Measurements from ENCODE around the gene ZNF385C.

Gene ZNF385C

DNA sequence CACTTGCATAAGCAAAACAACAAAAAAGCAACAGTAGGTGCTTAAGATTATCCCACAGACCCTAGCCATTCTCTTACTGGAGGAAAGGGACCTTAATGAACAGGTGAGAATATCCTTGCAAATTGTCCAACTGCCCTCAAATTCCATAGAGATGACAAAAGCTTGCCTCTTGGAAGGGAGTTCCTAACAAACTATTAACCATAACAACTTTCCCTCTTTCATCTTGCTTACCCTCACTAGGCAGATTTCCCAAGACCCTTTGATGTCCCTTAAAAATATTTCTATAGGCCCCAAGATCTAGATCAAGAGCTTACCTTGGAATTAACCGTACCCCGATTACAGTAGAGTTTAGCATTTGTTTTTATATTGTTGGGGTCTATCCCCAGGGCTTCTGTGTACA is 109.9 kb downstream of the ZNF385C start:
- no peak for DNase-seq (ENCODE audit: low read depth)

DNA sequence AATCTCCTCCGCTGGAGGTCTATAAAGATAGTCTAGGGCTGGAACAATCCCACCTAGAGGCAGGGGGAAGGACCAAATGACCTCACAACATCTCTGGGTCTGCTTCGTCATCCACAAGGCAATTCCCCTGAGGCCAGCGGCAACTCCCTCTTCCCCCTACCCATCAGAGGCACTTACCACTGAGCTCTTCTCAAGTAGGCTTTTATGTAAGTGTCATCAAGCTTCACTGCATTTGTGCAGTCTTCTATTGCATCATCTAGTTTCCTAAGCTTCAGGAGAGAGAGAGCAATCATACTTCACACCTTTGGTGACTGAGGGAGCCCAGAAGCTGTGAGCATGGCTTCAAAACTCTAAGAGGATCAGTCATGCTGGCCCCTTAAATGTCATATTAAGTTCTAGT is 110.6 kb downstream of the ZNF385C start:
- DNase-seq (ENCODE audit: low read depth) = no peak

- no peak for DNase-seq (ENCODE audit: low read depth)
These were observed 111.6 kb downstream of the ZNF385C start for GRCh38 chr17:41986634-41987033.

DNA sequence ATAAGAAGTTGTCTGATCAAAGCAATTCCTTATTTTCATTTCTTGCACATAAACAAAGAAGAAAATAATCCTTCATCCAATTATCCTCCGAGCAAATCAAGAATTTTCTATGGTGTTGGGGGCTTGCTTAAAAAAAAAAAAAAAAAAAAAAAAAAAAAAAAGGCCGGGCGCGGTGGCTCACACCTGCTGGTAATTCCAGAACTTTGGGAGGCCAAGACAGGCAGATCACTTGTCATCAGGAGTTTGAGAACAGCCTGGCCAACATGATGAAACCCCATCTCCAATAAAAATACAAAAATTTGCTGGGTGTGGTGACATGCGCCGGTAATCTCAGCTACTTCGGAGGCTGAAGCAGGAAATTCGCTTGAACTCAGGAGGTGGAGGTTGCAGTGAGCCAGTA is 112.4 kb downstream of the ZNF385C start:
- no peak for DNase-seq (ENCODE audit: low read depth)

- DNase-seq (ENCODE audit: low read depth) = no peak
These were observed 113.8 kb downstream of the ZNF385C start for GRCh38 chr17:41984454-41984853.

GRCh38 chr17:41982026-41982760 is 116.1 kb downstream of the ZNF385C start:
- no peak for DNase-seq (ENCODE audit: low read depth)

- DNase-seq (ENCODE audit: low read depth) = no peak
These were observed 120.3 kb downstream of the ZNF385C start for GRCh38 chr17:41977991-41978390.

- DNase-seq (ENCODE audit: low read depth) = peak; percentile 27
These were observed 122.0 kb downstream of the ZNF385C start for GRCh38 chr17:41976142-41976768.

Measured in GM04504 (cell line).